Trophoblast cell (in vitro differentiated cells and primary cell): ENCODE results near the gene KDM4C.

ENCODE experiments used
- DNase-seq, 2 donors: peaks; one replicate each; pipeline ENCODE4 v3.0.0-alpha.2; 2016
- H2AFZ ChIP-seq: 2 replicates; pipeline ENCODE4 v1.6.1; 2013; ENCODE audit warnings: low read length, moderate library complexity, mild to moderate bottlenecking; ENCODE audit not compliant: insufficient read depth, poor library complexity
- H2AK5ac ChIP-seq: 2 replicates; pipeline ENCODE4 v1.6.1; 2013; ENCODE audit warnings: mild to moderate bottlenecking, low read length
- H2BK120ac ChIP-seq: 2 replicates; pipeline ENCODE4 v1.6.1; 2013; ENCODE audit warnings: low read length, mild to moderate bottlenecking, moderate library complexity; ENCODE audit not compliant: insufficient read depth, poor library complexity
- H2BK12ac ChIP-seq: 2 replicates; pipeline ENCODE4 v1.6.1; 2013; ENCODE audit warnings: mild to moderate bottlenecking, low read length, moderate library complexity
- H2BK5ac ChIP-seq: 2 replicates; pipeline ENCODE4 v1.6.1; 2013; ENCODE audit warnings: low read length, low read depth, moderate library complexity, mild to moderate bottlenecking; ENCODE audit not compliant: poor library complexity
- H3K14ac ChIP-seq: 2 replicates; pipeline ENCODE4 v1.6.1; 2013; ENCODE audit warnings: mild to moderate bottlenecking, low read length
- H3K18ac ChIP-seq: 2 replicates; pipeline ENCODE4 v1.6.1; 2013; ENCODE audit warnings: mild to moderate bottlenecking, low read length
- H3K23ac ChIP-seq: 2 replicates; pipeline ENCODE4 v1.6.1; 2013; ENCODE audit warnings: low read length
- H3K27ac ChIP-seq: 2 replicates; pipeline ENCODE4 v1.5.1; 2013; ENCODE audit warnings: low read depth, mild to moderate bottlenecking, inconsistent platforms, low read length, moderate library complexity
- H3K27me3 ChIP-seq: 2 replicates; pipeline ENCODE4 v1.6.1; 2013; ENCODE audit warnings: inconsistent platforms, mild to moderate bottlenecking, low read length, moderate library complexity; ENCODE audit not compliant: insufficient read depth
- H3K36me3 ChIP-seq, 2 experiments: 1 replicate in 1 of 2; 2 replicates in 1 of 2; pipeline ENCODE4 v1.6.1; 2013; ENCODE audit warnings: low read length in 2 of 2, mild to moderate bottlenecking in 2 of 2, moderate library complexity in 1 of 2; ENCODE audit not compliant: insufficient read depth in 2 of 2, control insufficient read depth in 1 of 2
- H3K4ac ChIP-seq: 2 replicates; pipeline ENCODE4 v1.6.1; 2013; ENCODE audit warnings: low read depth, mild to moderate bottlenecking, low read length, moderate library complexity
- H3K4me1 ChIP-seq, 2 experiments: 1 replicate in 1 of 2; 2 replicates in 1 of 2; pipeline ENCODE4 v1.6.1; 2013; ENCODE audit warnings: low read length in 2 of 2, mild to moderate bottlenecking in 2 of 2, moderate library complexity in 1 of 2; ENCODE audit not compliant: insufficient read depth in 2 of 2, control insufficient read depth in 1 of 2
- H3K4me2 ChIP-seq: 2 replicates; pipeline ENCODE4 v1.6.1; 2013; ENCODE audit warnings: inconsistent platforms, mild to moderate bottlenecking, low read length, moderate library complexity
- H3K4me3 ChIP-seq: 2 replicates; pipeline ENCODE4 v1.5.1; 2013; ENCODE audit warnings: mild to moderate bottlenecking, low read depth, low read length, inconsistent platforms
- H3K79me1 ChIP-seq: one replicate; pipeline ENCODE4 v1.6.1; 2013; ENCODE audit warnings: low read length
- H3K79me2 ChIP-seq: 2 replicates; pipeline ENCODE4 v1.6.1; 2013; ENCODE audit warnings: low read length, mild to moderate bottlenecking; ENCODE audit not compliant: control insufficient read depth, insufficient read depth, poor library complexity
- H3K9ac ChIP-seq: 2 replicates; pipeline ENCODE4 v1.6.1; 2013; ENCODE audit warnings: mild to moderate bottlenecking, low read length
- H3K9me3 ChIP-seq: 2 replicates; pipeline ENCODE4 v1.6.1; 2013; ENCODE audit warnings: low read depth, mild to moderate bottlenecking, control low read depth, inconsistent platforms, low read length; ENCODE audit not compliant: insufficient read depth
- H4K12ac ChIP-seq: 2 replicates; pipeline ENCODE4 v1.6.1; 2013; ENCODE audit warnings: low read depth, mild to moderate bottlenecking, low read length, moderate library complexity
- H4K8ac ChIP-seq: 2 replicates; pipeline ENCODE4 v1.6.1; 2013; ENCODE audit warnings: low read depth, mild to moderate bottlenecking, low read length, moderate library complexity
- H4K91ac ChIP-seq: one replicate; pipeline ENCODE4 v1.6.1; 2013; ENCODE audit warnings: low read depth, mild to moderate bottlenecking, low read length, moderate library complexity
- WGBS: extraction: QIAGEN DNeasy Blood & Tissue Kit; methylation state at CpG from one replicate; pipeline ENCODE4 v1.1.7; 2013; ENCODE audit warnings: missing lambda C conversion rate; ENCODE audit not compliant: insufficient read length, insufficient coverage; ENCODE audit errors: extremely low coverage; 5-methylcytosine and 5-hydroxymethylcytosine counted together

The KDM4C gene

GRCh38 chr9:7192266-7192665 is 434.5 kb downstream of the KDM4C start:
- H3K9ac ChIP-seq, result no peak overlapping the region
- H3K4me2 ChIP-seq, result no peak overlapping the region
- H2BK5ac ChIP-seq, result no peak overlapping the region
- no peak overlapping the region for H3K23ac ChIP-seq
- H3K27ac ChIP-seq, result no peak overlapping the region
- no peak overlapping the region for H3K14ac ChIP-seq
- no peaks in the 10 kb centered on the region for H3K79me1 ChIP-seq
- H3K4ac ChIP-seq, result no peak overlapping the region
- no peaks in the 10 kb centered on the region for H3K9me3 ChIP-seq
- no peak overlapping the region for H4K91ac ChIP-seq
- H3K36me3 ChIP-seq, result no peaks in the 10 kb centered on the region
- no peak for DNase-seq
- H2BK120ac ChIP-seq, result no peak overlapping the region
- H2BK12ac ChIP-seq, result no peak overlapping the region
- no peak overlapping the region for H4K12ac ChIP-seq
- no peak overlapping the region for H2AK5ac ChIP-seq
- H4K8ac ChIP-seq, result no peak overlapping the region
- no peak overlapping the region for H3K18ac ChIP-seq
- WGBS, result no CpG with 5 or more reads among the region's 4 CpGs
- H3K4me3 ChIP-seq, result no peak overlapping the region
- no peaks in the 10 kb centered on the region for H3K79me2 ChIP-seq
- no peaks in the 10 kb centered on the region for H3K27me3 ChIP-seq
- no peak overlapping the region for H2AFZ ChIP-seq
- no peaks in the 10 kb centered on the region for H3K4me1 ChIP-seq

GRCh38 chr9:7195526-7195925 is 437.8 kb downstream of the KDM4C start:
- Histone ChIP-seq H3K4me1 (no peaks in the 10 kb centered on the region), H3K36me3 (no peaks in the 10 kb centered on the region), H3K18ac (no peak overlapping the region), H3K9me3 (no peaks in the 10 kb centered on the region), H3K27ac (no peak overlapping the region), H2BK120ac (no peak overlapping the region), H4K91ac (no peak overlapping the region), H2BK12ac (no peak overlapping the region), H3K4me3 (no peak overlapping the region), H4K12ac (no peak overlapping the region), H3K9ac (no peak overlapping the region), H3K4ac (no peak overlapping the region), H2AFZ (no peak overlapping the region), H3K27me3 (no peaks in the 10 kb centered on the region), H3K14ac (no peak overlapping the region), H2BK5ac (no peak overlapping the region), H3K79me1 (no peaks in the 10 kb centered on the region), H2AK5ac (no peak overlapping the region), H3K23ac (no peak overlapping the region), H3K4me2 (no peak overlapping the region), H3K79me2 (no peaks in the 10 kb centered on the region), H4K8ac (no peak overlapping the region)
- no CpG with 5 or more reads among the region's 2 CpGs for WGBS
- no peak for DNase-seq

GRCh38 chr9:7196467-7196866 is 438.7 kb downstream of the KDM4C start:
- Histone ChIP-seq H3K23ac (no peak overlapping the region), H3K9me3 (no peaks in the 10 kb centered on the region), H3K27me3 (no peaks in the 10 kb centered on the region), H3K4me1 (no peaks in the 10 kb centered on the region), H2AK5ac (no peak overlapping the region), H3K18ac (no peak overlapping the region), H4K8ac (no peak overlapping the region), H3K4ac (no peak overlapping the region), H3K27ac (no peak overlapping the region), H3K36me3 (no peaks in the 10 kb centered on the region), H2BK120ac (no peak overlapping the region), H3K4me3 (no peak overlapping the region), H2AFZ (no peak overlapping the region), H3K79me1 (no peaks in the 10 kb centered on the region), H4K12ac (no peak overlapping the region), H2BK12ac (no peak overlapping the region), H2BK5ac (no peak overlapping the region), H3K14ac (no peak overlapping the region), H3K9ac (no peak overlapping the region), H4K91ac (no peak overlapping the region), H3K79me2 (no peaks in the 10 kb centered on the region), H3K4me2 (no peak overlapping the region)
- no CpG with 5 or more reads among the region's 2 CpGs for WGBS
- DNase-seq, result no peak

- no peak for DNase-seq
- Histone ChIP-seq H3K79me1 (no peaks in the 10 kb centered on the region), H3K4me1 (no peaks in the 10 kb centered on the region), H3K27ac (no peak overlapping the region), H3K4me3 (no peak overlapping the region), H3K4me2 (no peak overlapping the region), H4K12ac (no peak overlapping the region), H3K36me3 (no peaks in the 10 kb centered on the region), H3K27me3 (no peaks in the 10 kb centered on the region), H4K91ac (no peak overlapping the region), H3K18ac (no peak overlapping the region), H3K23ac (no peak overlapping the region), H3K9ac (no peak overlapping the region), H3K4ac (no peak overlapping the region), H2AK5ac (no peak overlapping the region), H3K14ac (no peak overlapping the region), H3K79me2 (no peaks in the 10 kb centered on the region), H2AFZ (no peak overlapping the region), H3K9me3 (no peaks in the 10 kb centered on the region), H2BK12ac (no peak overlapping the region), H2BK5ac (no peak overlapping the region), H4K8ac (no peak overlapping the region), H2BK120ac (no peak overlapping the region)
- no CpG with 5 or more reads among the region's 5 CpGs for WGBS
These were observed 443.4 kb downstream of the KDM4C start for GRCh38 chr9:7201196-7201595.
